ENCODE measurements around the gene ELMO3. TPM values are rescaled to one million over a fixed set of nuclear protein-coding genes. Genes with fewer than 3 reads are reported as not detected.

ELMO3 gene
- total RNA-seq, 1 experiment from 2014 or later, result 8.6 TPM

GRCh38 chr16:67196881-67197280, 2.0 kb upstream of the ELMO3 start:
- no peak overlapping the region for H3K9ac ChIP-seq (ENCODE audit: extremely low read depth, insufficient read length, low read length)

More at GRCh38 chr16:67196881-67197280, 2.0 kb upstream of the ELMO3 start:
- H3K4me2 ChIP-seq (ENCODE audit: insufficient read depth, insufficient read length, low read length), result no peak overlapping the region
- H3K23me2 ChIP-seq (ENCODE audit: insufficient read length, low read depth, low read length, poor library complexity, severe bottlenecking), result peaks cover 8% of the 10 kb centered on the region
- no peaks in the 10 kb centered on the region for H3K9me3 Mint-ChIP-seq
- no peak for TF ChIP-seq CTCF (conservative IDR thresholded peaks at IDR 0.05)
- no peak overlapping the region for H3K4ac ChIP-seq (ENCODE audit: low read depth, low read length)
- H3K27me3 Mint-ChIP-seq (ENCODE audit: low read depth), result 0 out of 2 replicates have a peak, but pooled peaks cover 2% of the 10 kb centered on the region
- no peak overlapping the region for H2BK12ac ChIP-seq (ENCODE audit: insufficient read length, low read depth, low read length)
- no peak overlapping the region for H3K27ac Mint-ChIP-seq
- H4K8ac ChIP-seq (replicated peaks; ENCODE audit: insufficient read length, low read depth, low read length), result no peak overlapping the region
- no peak overlapping the region for H3K27ac ChIP-seq (ENCODE audit: insufficient read length, low read depth, low read length)
- H3K18ac ChIP-seq (ENCODE audit: insufficient read length, low read depth, low read length), result no peak overlapping the region
- no peak overlapping the region for H2BK5ac ChIP-seq (ENCODE audit: insufficient read length, low read length)
- H3K4me3 Mint-ChIP-seq, result no peak overlapping the region; a peak in 2 of 5 replicates
- no peak overlapping the region for H2AK5ac ChIP-seq (ENCODE audit: insufficient read length, low read length)
- H2BK15ac ChIP-seq (ENCODE audit: low read depth, low read length), result no peak overlapping the region
- H2AFZ ChIP-seq (ENCODE audit: low read length), result no peak overlapping the region
- no peak overlapping the region for H2BK20ac ChIP-seq (ENCODE audit: low read depth, low read length, poor library complexity, severe bottlenecking)
- H2BK120ac ChIP-seq (ENCODE audit: low read depth, low read length, poor library complexity, severe bottlenecking), result no peak overlapping the region
- no CpG with 5 or more reads among the region's 1 CpG for WGBS (ENCODE audit: extremely low coverage, insufficient read length, low lambda C conversion rate)
- H3K79me2 ChIP-seq (ENCODE audit: insufficient read depth, low read length), result peaks cover 13% of the 10 kb centered on the region; the same call in 1 of the 2 replicates
- H3K9me3 ChIP-seq (ENCODE audit: control insufficient read depth, low read depth, low read length), result no peaks in the 10 kb centered on the region
- H3K56ac ChIP-seq (ENCODE audit: insufficient read length, low read depth, low read length), result no peak overlapping the region
- peaks cover 16 to 28% of the 10 kb centered on the region in 2 experiments for H3K4me1 Mint-ChIP-seq
- H3K36me3 Mint-ChIP-seq (ENCODE audit: insufficient read depth in 1 of 3, low read depth in 3 of 3), result peaks cover 40 to 73% (median 58%) of the 10 kb centered on the region in 3 experiments
- DNase-seq, result no peak
- H4K91ac ChIP-seq (ENCODE audit: insufficient read length, low read depth, low read length), result no peak overlapping the region
- no peak overlapping the region for H3T11ph ChIP-seq (ENCODE audit: low read length)
- H3K14ac ChIP-seq (ENCODE audit: insufficient read depth, low read length), result no peak overlapping the region
- no peak overlapping the region for H4K5ac ChIP-seq (ENCODE audit: insufficient read length, low read depth, low read length)
- H3K79me1 ChIP-seq (ENCODE audit: insufficient read depth, low read depth, low read length, poor library complexity, severe bottlenecking), result peaks cover 13% of the 10 kb centered on the region
- no peaks in the 10 kb centered on the region for H4K20me1 ChIP-seq (ENCODE audit: control insufficient read depth, insufficient read depth, insufficient read length)
- no peak overlapping the region for H3K23ac ChIP-seq (ENCODE audit: insufficient read length, low read depth, low read length)
- no peaks in the 10 kb centered on the region for H3K4me1 ChIP-seq (ENCODE audit: insufficient read depth, low read length)
- no peaks in the 10 kb centered on the region for H3K27me3 ChIP-seq (ENCODE audit: insufficient read depth, low read length)

Data from H9 (cell line).